Astrocyte (in vitro differentiated cells and primary cell): Measurements from ENCODE around the gene SLC4A2. TPM values are rescaled to one million over a fixed set of nuclear protein-coding genes. Genes with fewer than 3 reads are reported as not detected.

Experiments
- DNase-seq: peaks from one replicate; pipeline ENCODE4 v3.0.0-alpha.2; 2010; ENCODE audit warnings: low read depth
- FAIRE-seq: peaks from 2 replicates; lab custom pipeline; 2011; peaks lifted over from hg19 to GRCh38; lab: Jason Lieb, UNC
- H2AFZ ChIP-seq: 2 replicates; pipeline ENCODE4 v1.6.0; 2012; ENCODE audit warnings: low read depth, low read length, inconsistent platforms
- H3K27ac ChIP-seq: 2 replicates; pipeline ENCODE4 v1.5.1; 2011; ENCODE audit warnings: low read depth, low read length, inconsistent platforms
- H3K27me3 ChIP-seq: 2 replicates; pipeline ENCODE4 v1.6.0; 2011; ENCODE audit warnings: low read length, inconsistent platforms; ENCODE audit not compliant: insufficient read depth
- H3K36me3 ChIP-seq: 2 replicates; pipeline ENCODE4 v1.5.1; 2011; ENCODE audit warnings: low read length, inconsistent platforms; ENCODE audit not compliant: insufficient read depth
- H3K4me1 ChIP-seq: 2 replicates; pipeline ENCODE4 v1.5.1; 2011; ENCODE audit warnings: low read length, inconsistent platforms; ENCODE audit not compliant: insufficient read depth
- H3K4me2 ChIP-seq: 2 replicates; pipeline ENCODE4 v1.6.0; 2012; ENCODE audit warnings: low read length, inconsistent platforms
- H3K4me3 ChIP-seq: 2 replicates; pipeline ENCODE4 v1.5.1; 2011; ENCODE audit warnings: low read depth, mild to moderate bottlenecking, low read length, inconsistent platforms; ENCODE audit not compliant: insufficient read depth
- H3K79me2 ChIP-seq: 2 replicates; pipeline ENCODE4 v1.6.0; 2012; ENCODE audit warnings: mild to moderate bottlenecking, low read length, inconsistent platforms; ENCODE audit not compliant: insufficient read depth
- H3K9ac ChIP-seq: 2 replicates; pipeline ENCODE4 v1.6.0; 2012; ENCODE audit warnings: mild to moderate bottlenecking, low read length, inconsistent platforms
- H3K9me3 ChIP-seq: 2 replicates; pipeline ENCODE4 v1.5.1; 2012; ENCODE audit warnings: low read depth, mild to moderate bottlenecking, low read length, inconsistent platforms; ENCODE audit not compliant: insufficient read depth
- H4K20me1 ChIP-seq: 2 replicates; pipeline ENCODE4 v1.6.0; 2012; ENCODE audit warnings: low read length, inconsistent platforms; ENCODE audit not compliant: insufficient read depth
- H3K27ac Mint-ChIP-seq: one replicate; pipeline ENCODE4 v1.8.0; 2021; ENCODE audit warnings: mild to moderate bottlenecking, mixed read lengths; ENCODE audit not compliant: unreplicated experiment
- H3K27me3 Mint-ChIP-seq: one replicate; pipeline ENCODE4 v1.8.0; 2021; ENCODE audit warnings: low read depth, mixed read lengths; ENCODE audit not compliant: unreplicated experiment
- H3K36me3 Mint-ChIP-seq: one replicate; pipeline ENCODE4 v1.8.0; 2021; ENCODE audit warnings: low read depth, mixed read lengths; ENCODE audit not compliant: unreplicated experiment
- H3K4me1 Mint-ChIP-seq: one replicate; pipeline ENCODE4 v1.8.0; 2021; ENCODE audit warnings: low read depth, mixed read lengths; ENCODE audit not compliant: unreplicated experiment
- H3K4me3 Mint-ChIP-seq: one replicate; pipeline ENCODE4 v1.8.0; 2021; ENCODE audit warnings: mild to moderate bottlenecking, moderate library complexity, mixed read lengths; ENCODE audit not compliant: unreplicated experiment
- H3K9me3 Mint-ChIP-seq: one replicate; pipeline ENCODE4 v1.8.0; 2021; ENCODE audit warnings: mild to moderate bottlenecking, mixed read lengths; ENCODE audit not compliant: unreplicated experiment
- CTCF ChIP-seq: IDR thresholded peaks from 2 replicates; pipeline ENCODE4 v1.5.1; 2011; ENCODE audit warnings: low read depth, mild to moderate bottlenecking, inconsistent platforms, low read length, moderate library complexity; ENCODE audit not compliant: insufficient read depth
- EZH2 ChIP-seq: IDR thresholded peaks from 2 replicates; pipeline ENCODE4 v1.6.1; 2012; ENCODE audit warnings: mild to moderate bottlenecking, low read length, inconsistent platforms; ENCODE audit not compliant: insufficient read depth
- total RNA-seq: library from RNA; stranded (reverse); gene quantifications from 2 replicates; pipeline ENCODE4 v1.2.1, GENCODE V29; 2021

Gene SLC4A2
- total RNA-seq, 1 donor from 2014 or later = 302 TPM

- H3K4me3 Mint-ChIP-seq = no peak overlapping the region
- Histone ChIP-seq H4K20me1 (peaks cover 70% of the 10 kb centered on the region), H2AFZ (no peak overlapping the region), H3K27me3 (no peaks in the 10 kb centered on the region), H3K9me3 (no peaks in the 10 kb centered on the region), H3K4me2 (no peak overlapping the region), H3K4me3 (no peak overlapping the region), H3K36me3 (peaks cover 8% of the 10 kb centered on the region), H3K27ac (no peak overlapping the region), H3K79me2 (no peaks in the 10 kb centered on the region), H3K9ac (no peak overlapping the region), H3K4me1 (peaks cover 7% of the 10 kb centered on the region)
- peaks cover 10% of the 10 kb centered on the region for H3K4me1 Mint-ChIP-seq
- H3K27me3 Mint-ChIP-seq = no peaks in the 10 kb centered on the region
- FAIRE-seq (peak; percentile 26), DNase-seq (peak; percentile 46)
- H3K27ac Mint-ChIP-seq = no peak overlapping the region
- TF ChIP-seq EZH2 (no peak), CTCF (peak; percentile 87)
- H3K36me3 Mint-ChIP-seq = peaks cover 21% of the 10 kb centered on the region
- H3K9me3 Mint-ChIP-seq = no peaks in the 10 kb centered on the region
Observed at GRCh38 chr7:151123822-151124464, 64.6 kb downstream of the SLC4A2 start.

GRCh38 chr7:151124481-151124880, 65.1 kb downstream of the SLC4A2 start:
- no peak for TF ChIP-seq CTCF
- TF ChIP-seq EZH2 = no peak
- Histone ChIP-seq H4K20me1 (peaks cover 68% of the 10 kb centered on the region), H3K9me3 (no peaks in the 10 kb centered on the region), H3K4me2 (no peak overlapping the region), H3K4me3 (no peak overlapping the region), H3K79me2 (no peaks in the 10 kb centered on the region), H3K36me3 (peaks cover 8% of the 10 kb centered on the region), H3K27me3 (no peaks in the 10 kb centered on the region), H2AFZ (no peak overlapping the region), H3K27ac (no peak overlapping the region), H3K9ac (no peak overlapping the region), H3K4me1 (peaks cover 7% of the 10 kb centered on the region)
- Mint-ChIP-seq H3K36me3 (peaks cover 18% of the 10 kb centered on the region), H3K9me3 (no peaks in the 10 kb centered on the region), H3K27ac (no peak overlapping the region), H3K4me1 (peaks cover 9% of the 10 kb centered on the region), H3K27me3 (no peaks in the 10 kb centered on the region), H3K4me3 (peak overlapping the region; percentile 50)
- FAIRE-seq = no peak
- no peak for DNase-seq

- peaks cover 70% of the 10 kb centered on the region for H4K20me1 ChIP-seq
- peaks cover 8% of the 10 kb centered on the region for H3K36me3 ChIP-seq
- peak overlapping the region; percentile 91 for H3K4me2 ChIP-seq
- no peak overlapping the region for H2AFZ ChIP-seq
- no peak overlapping the region for H3K9ac ChIP-seq
- no peak for DNase-seq
- Mint-ChIP-seq H3K4me1 (peaks cover 9% of the 10 kb centered on the region), H3K36me3 (peaks cover 18% of the 10 kb centered on the region), H3K4me3 (peak overlapping the region; percentile 72), H3K9me3 (no peaks in the 10 kb centered on the region), H3K27me3 (no peaks in the 10 kb centered on the region), H3K27ac (no peak overlapping the region)
- H3K4me3 ChIP-seq = no peak overlapping the region
- H3K4me1 ChIP-seq = peaks cover 7% of the 10 kb centered on the region
- no peaks in the 10 kb centered on the region for H3K27me3 ChIP-seq
- FAIRE-seq = no peak
- no peak for TF ChIP-seq CTCF
- no peaks in the 10 kb centered on the region for H3K79me2 ChIP-seq
- H3K27ac ChIP-seq = no peak overlapping the region
- no peaks in the 10 kb centered on the region for H3K9me3 ChIP-seq
Observed at GRCh38 chr7:151124899-151125399, 65.6 kb downstream of the SLC4A2 start.
